H1 (cell line): ENCODE data around the gene AMPD3. TPM values are rescaled to one million over a fixed set of nuclear protein-coding genes. Genes with fewer than 3 reads are reported as not detected.

Experiments
- CEBPB ChIP-seq: IDR thresholded peaks from 2 replicates; pipeline ENCODE4 v1.6.1; 2012; ENCODE audit warnings: low read depth, low read length
- KDM1A ChIP-seq: fragments of 200-600, 300-600 bp; sonication (generic); IDR thresholded peaks from 2 replicates; pipeline ENCODE4 v1.7.1; 2016; ENCODE audit warnings: mild to moderate bottlenecking, low read length, borderline replicate concordance
- MAX ChIP-seq: IDR thresholded peaks from 2 replicates; pipeline ENCODE4 v1.6.1; 2012; ENCODE audit warnings: inconsistent platforms
- SIN3A ChIP-seq, 2 experiments: IDR thresholded peaks in 1 of 2; conservative IDR thresholded peaks in 1 of 2; 2 replicates each; pipeline ENCODE4 v1.6.1; 2011 to 2012; ENCODE audit warnings: low read length in 2 of 2, improper control_type of control experiment in 1 of 2, low read depth in 1 of 2, mild to moderate bottlenecking in 1 of 2
- polyA plus RNA-seq, 7 experiments: library from polyadenylated mRNA; depleted of rRNA in 3 of 7; stranded (reverse) in 5 of 7; unstranded in 2 of 7; fragments of >200 nt in 5 of 7; fragments of 200-250 nt in 2 of 7; gene quantifications; 1 replicate in 5 of 7; 2 replicates in 1 of 7; 4 replicates in 1 of 7; pipeline versions ENCODE4 v1.2.1 to v1.2.3, GENCODE V29; 2011 to 2013; ENCODE audit warnings: missing spikeins in 2 of 7, mixed read lengths in 2 of 7
- total RNA-seq: library from RNA; stranded (reverse); fragmentation: NEBNext Ultra II Directional; extraction: Animal tissue kit (Norgen Biotek cat#: 25700); gene quantifications from 2 replicates; pipeline ENCODE4 v1.2.1, GENCODE V29; 2021

Gene AMPD3
- total and polyA plus RNA-seq, 2 of the 8 experiments (the other 6 are each of a cell fraction or from before 2014, with no cell fraction given) = 4.0 to 6.3 TPM

- TF ChIP-seq SIN3A (conservative IDR thresholded peaks at IDR 0.05 in 1 of 2, IDR thresholded peaks at IDR 0.05 in 1 of 2; ENCODE audit: low read depth in 1 of 2, low read length in 2 of 2) (no peak), CEBPB (no peak), KDM1A (no peak), MAX (no peak)
Measured at GRCh38 chr11:10418259-10418949, 36.7 kb upstream of the AMPD3 start (continued).
